SK-N-MC (cell line): ENCODE results near the gene HNRNPH3.
"Not testable (repeated sequence)": the region's sequence is repeated elsewhere in the genome, so short reads cannot be mapped to it uniquely, and the experiment has no call there.

Source experiments
- DNase-seq: peaks from one replicate; pipeline ENCODE4 v3.0.0-alpha.2; 2011; ENCODE audit warnings: low read depth, low spot score
- H3K27ac ChIP-seq: fragments of 200-600 bp; sonication (generic); 2 replicates; pipeline ENCODE4 v1.5.1; 2016; ENCODE audit warnings: mixed run types
- H3K36me3 ChIP-seq: fragments of 200-600 bp; sonication (generic); 2 replicates; pipeline ENCODE4 v1.6.1; 2017; ENCODE audit warnings: antibody characterized with exemption, low read length, mixed read lengths; ENCODE audit not compliant: insufficient read depth
- H3K4me3 ChIP-seq: fragments of 200-600 bp; sonication (generic); 2 replicates; pipeline ENCODE4 v1.5.1; 2016
- H3K9ac ChIP-seq: fragments of 200-600 bp; sonication (generic); 2 replicates; pipeline ENCODE4 v1.8.0; 2017; ENCODE audit warnings: mixed run types, mixed read lengths; ENCODE audit not compliant: insufficient read length
- H3K9me3 ChIP-seq: fragments of 200-600 bp; sonication (generic); 2 replicates; pipeline ENCODE4 v1.6.1; 2017; ENCODE audit warnings: low read depth, mild to moderate bottlenecking, antibody characterized with exemption, low read length, moderate library complexity, mixed read lengths
- EZH2 ChIP-seq: fragments of 200-600 bp; sonication (generic); IDR thresholded peaks from one replicate; pipeline ENCODE4 v1.6.1; 2017; ENCODE audit warnings: antibody characterized with exemption
- FOXP2 ChIP-seq: optimal IDR thresholded peaks from 2 replicates; pipeline ENCODE3; 2011; ENCODE audit warnings: mild to moderate bottlenecking, moderate library complexity; ENCODE audit not compliant: insufficient read depth; ENCODE audit errors: extremely low read length, control extremely low read depth
- POLR2AphosphoS5 ChIP-seq: IDR thresholded peaks from 2 replicates; pipeline ENCODE4 v1.6.1; 2012; ENCODE audit warnings: mild to moderate bottlenecking, low read depth, low read length, borderline replicate concordance

The HNRNPH3 gene

DNA sequence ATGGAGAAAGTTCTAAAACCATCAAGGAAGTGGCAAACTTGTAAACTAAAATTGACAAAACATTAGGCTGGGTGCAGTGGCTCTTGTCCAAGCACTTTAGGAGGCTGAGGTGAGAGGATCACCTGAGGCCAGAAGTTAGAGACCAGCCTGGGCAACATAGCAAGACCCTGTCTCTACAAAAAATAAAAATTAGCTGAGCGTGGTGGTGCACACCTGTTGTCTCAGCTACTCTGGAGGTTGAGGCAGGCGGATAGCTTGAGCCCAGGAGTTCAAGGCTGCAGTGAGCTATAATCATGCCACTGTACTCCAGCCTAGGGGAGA, 29.4 kb upstream of the HNRNPH3 start:
- Histone ChIP-seq H3K27ac (no peak overlapping the region), H3K9ac (no peak overlapping the region), H3K4me3 (no peak overlapping the region), H3K9me3 (no peaks in the 10 kb centered on the region), H3K36me3 (no peaks in the 10 kb centered on the region)
- no peak for TF ChIP-seq FOXP2
- no peak for DNase-seq

DNA sequence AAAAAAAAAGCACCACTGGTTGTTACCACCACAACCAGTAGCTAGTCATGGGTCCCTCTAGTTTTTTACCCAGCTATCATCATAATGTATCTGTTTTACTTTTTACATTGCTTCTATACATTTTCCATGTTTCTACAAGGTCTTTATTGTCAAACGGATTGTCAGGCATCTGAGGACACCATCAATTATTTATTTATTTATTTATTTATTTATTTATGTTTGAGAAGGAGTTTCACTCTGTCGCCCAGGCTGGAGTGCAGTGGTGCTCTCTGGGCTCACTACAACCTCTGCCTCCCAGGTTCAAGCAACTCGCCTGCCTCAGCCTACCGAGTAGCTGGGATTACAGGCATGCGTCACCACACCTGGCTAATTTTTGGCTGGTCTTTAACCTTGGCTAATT, 29.0 kb upstream of the HNRNPH3 start:
- no peak for TF ChIP-seq FOXP2
- TF ChIP-seq POLR2AphosphoS5 = no peak
- no peak for TF ChIP-seq EZH2

DNA sequence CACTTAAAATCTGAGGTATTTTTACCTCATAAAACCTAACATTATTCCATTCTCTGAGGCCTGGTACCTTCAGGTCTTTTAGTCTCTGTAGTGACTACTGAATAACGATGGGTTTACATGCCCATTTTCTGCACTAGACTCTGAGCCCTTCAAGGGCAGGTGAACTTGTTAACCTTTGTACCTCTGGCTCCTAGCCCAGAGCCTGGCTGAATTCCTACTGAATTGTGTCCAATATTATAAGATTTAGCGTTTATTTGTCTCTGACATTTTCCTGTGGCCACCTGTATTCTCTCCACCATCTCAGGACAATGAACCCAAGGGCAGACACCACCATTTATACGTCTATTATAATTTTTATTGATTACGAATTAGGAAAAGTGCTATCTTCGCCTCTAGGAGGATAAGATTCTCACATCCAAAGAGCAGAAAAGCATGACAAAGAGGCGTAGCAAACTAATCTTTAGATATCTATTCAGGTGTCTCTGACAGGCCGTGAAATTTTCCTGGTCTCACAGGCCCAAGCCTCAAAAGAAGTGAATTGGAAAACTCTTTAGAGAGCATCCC, 27.9 kb upstream of the HNRNPH3 start:
- Histone ChIP-seq H3K9ac (no peak overlapping the region), H3K36me3 (no peaks in the 10 kb centered on the region), H3K4me3 (no peak overlapping the region), H3K27ac (no peak overlapping the region), H3K9me3 (no peaks in the 10 kb centered on the region)
- TF ChIP-seq EZH2 = no peak
- no peak for TF ChIP-seq POLR2AphosphoS5
- TF ChIP-seq FOXP2 = no peak
- DNase-seq = no peak

More for the DNA sequence above, 29.0 kb upstream of the HNRNPH3 start:
- Histone ChIP-seq H3K36me3 (no peaks in the 10 kb centered on the region), H3K4me3 (no peak overlapping the region), H3K9ac (no peak overlapping the region), H3K27ac (no peak overlapping the region), H3K9me3 (no peaks in the 10 kb centered on the region)
- DNase-seq = no peak

DNA sequence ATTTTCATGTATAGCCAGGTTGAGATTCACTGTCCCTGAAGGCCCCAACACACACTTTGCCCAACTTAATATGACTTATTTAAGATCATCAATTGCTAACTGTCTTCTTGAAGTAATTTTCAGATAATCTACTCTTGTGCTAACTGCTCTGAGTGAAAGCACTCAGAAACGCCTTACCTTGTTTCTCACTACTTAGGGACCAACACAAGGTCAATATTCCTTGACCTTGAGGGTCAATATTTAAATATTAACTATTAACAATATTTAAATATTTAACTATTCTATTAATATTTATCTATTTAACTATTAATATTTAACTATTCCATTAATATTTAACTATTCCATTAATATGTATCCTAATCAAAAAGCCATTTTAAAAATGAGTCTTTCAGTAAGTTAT, 26.0 kb upstream of the HNRNPH3 start:
- Histone ChIP-seq H3K4me3 (no peak overlapping the region), H3K27ac (no peak overlapping the region), H3K36me3 (no peaks in the 10 kb centered on the region), H3K9me3 (no peaks in the 10 kb centered on the region), H3K9ac (no peak overlapping the region)
- DNase-seq = no peak
- TF ChIP-seq FOXP2 = no peak
- no peak for TF ChIP-seq POLR2AphosphoS5
- no peak for TF ChIP-seq EZH2

DNA sequence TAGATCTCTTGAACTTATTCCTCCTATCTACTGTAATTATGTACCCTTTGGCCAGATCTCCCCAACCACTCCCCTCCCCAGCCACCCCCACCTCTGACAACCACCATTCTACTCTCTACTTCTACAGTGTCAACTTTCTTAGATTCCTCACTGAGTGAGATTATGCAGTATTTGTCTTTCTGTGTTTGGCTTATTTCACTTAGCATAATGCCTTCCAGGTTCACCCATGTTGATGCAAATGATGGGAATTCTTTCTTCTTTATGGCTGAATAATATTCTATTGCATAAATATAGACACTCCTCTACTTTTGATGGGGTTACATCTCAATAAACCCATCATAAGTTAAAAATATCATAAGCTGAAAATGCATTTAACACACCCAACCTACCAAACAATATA, 21.3 kb upstream of the HNRNPH3 start:
- TF ChIP-seq POLR2AphosphoS5 (no peak), FOXP2 (no peak), EZH2 (no peak)
- Histone ChIP-seq H3K4me3 (no peak overlapping the region), H3K27ac (no peak overlapping the region), H3K36me3 (no peaks in the 10 kb centered on the region), H3K9ac (no peak overlapping the region), H3K9me3 (no peaks in the 10 kb centered on the region)
- no peak for DNase-seq

- DNase-seq, H3K36me3 ChIP-seq, H3K27ac ChIP-seq, H3K9me3 ChIP-seq, H3K9ac ChIP-seq, H3K4me3 ChIP-seq: not testable (repeated sequence)
Observed at GRCh38 chr10:68314930-68315329, 16.9 kb upstream of the HNRNPH3 start.

DNA sequence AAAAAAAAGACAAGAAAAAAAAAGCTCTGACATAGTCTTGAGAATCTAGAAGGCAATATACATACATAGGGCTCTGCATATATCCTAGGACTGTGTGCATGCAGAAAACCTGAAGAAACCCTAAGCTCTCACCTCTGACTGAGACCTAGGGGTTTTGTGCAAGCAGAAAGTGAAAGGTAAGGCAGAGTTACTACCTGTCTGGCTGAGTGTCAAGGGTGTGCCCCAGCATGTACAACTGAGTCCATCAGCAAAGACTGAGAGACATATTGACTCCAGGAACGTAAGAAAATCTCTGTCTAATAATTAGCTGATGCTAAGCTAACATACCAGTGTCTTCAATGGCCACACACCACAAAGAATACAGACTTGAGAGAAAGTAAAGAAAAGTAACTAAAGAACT, 16.3 kb upstream of the HNRNPH3 start:
- DNase-seq = no peak
- Histone ChIP-seq H3K4me3 (no peak overlapping the region), H3K9me3 (no peaks in the 10 kb centered on the region), H3K27ac (no peak overlapping the region), H3K9ac (no peak overlapping the region), H3K36me3 (no peaks in the 10 kb centered on the region)
- TF ChIP-seq FOXP2 (no peak), EZH2 (no peak), POLR2AphosphoS5 (no peak)

DNA sequence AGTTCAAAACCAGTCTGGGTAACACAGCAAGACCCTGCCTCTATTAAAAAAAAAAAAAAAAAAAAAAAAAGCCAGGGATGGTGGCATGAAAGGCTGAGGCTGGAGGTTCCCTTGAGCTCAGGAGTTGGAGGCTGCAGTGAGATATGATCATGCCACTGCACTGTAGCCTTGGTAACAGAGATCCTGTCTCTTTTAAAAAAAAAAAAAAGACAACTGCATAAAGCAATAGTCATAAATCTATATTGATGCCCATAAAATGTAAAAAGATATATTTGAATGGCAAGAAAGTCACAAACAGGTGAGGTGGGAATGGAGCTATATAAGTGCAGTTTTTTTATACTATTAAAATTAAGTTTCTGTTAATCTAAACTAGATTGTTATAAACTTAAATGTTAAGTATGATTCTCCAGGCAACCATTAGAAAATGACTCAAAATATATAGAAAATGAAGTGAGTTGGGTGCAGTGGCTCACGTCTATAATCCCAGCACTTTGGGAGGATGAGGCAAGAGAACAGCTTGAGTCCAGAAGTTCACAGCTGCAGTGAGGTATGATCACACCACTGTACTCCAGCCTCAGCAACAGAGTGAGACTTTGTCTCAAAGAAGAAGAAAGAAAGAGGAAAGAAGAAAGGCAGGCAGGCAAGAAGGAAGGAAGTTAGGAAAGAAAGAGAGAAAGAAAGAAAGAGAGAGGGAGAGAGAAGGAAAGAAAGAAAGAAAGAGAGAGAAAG, 13.4 kb upstream of the HNRNPH3 start:
- no peaks in the 10 kb centered on the region for H3K9me3 ChIP-seq
- H3K36me3 ChIP-seq = no peaks in the 10 kb centered on the region
- no peak for DNase-seq
- H3K27ac ChIP-seq = no peak overlapping the region
- TF ChIP-seq FOXP2 (no peak), EZH2 (no peak), POLR2AphosphoS5 (no peak)
- H3K4me3 ChIP-seq = no peak overlapping the region
- no peak overlapping the region for H3K9ac ChIP-seq

- not testable (repeated sequence) for H3K9me3 ChIP-seq, DNase-seq, H3K4me3 ChIP-seq, H3K27ac ChIP-seq, H3K36me3 ChIP-seq, H3K9ac ChIP-seq
Observed at GRCh38 chr10:68324396-68324795, 7.5 kb upstream of the HNRNPH3 start.
